ENCODE measurements around the gene TRAIP. TPM values are rescaled to one million over a fixed set of nuclear protein-coding genes. Genes with fewer than 3 reads are reported as not detected.

The TRAIP gene
- total and polyA plus RNA-seq, 12 donors: 0.60 to 6.9 (median 2.2) TPM

DNA sequence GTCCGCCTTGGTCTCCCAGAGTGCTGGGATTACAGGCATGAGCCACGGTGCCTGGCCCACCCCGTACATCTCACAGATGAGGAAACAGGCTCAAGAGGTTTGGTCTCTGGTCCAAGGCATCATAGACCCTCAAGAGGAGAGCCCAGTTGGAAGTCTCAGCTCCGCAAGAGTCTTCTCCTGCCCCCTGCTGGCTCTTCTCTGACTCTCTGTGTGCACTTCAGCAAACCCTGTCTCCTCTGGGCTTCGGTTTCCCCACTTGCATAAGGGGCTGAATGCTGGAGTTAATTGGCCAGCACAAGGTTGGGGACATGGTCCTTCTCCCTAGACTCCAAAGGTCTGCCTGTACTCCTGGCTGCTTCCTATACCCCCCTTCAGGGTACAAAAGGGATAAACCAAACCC, 43.5 kb upstream of the TRAIP start:
- TF ChIP-seq POLR2A (IDR thresholded peaks at IDR 0.05) (no peak), CTCF (IDR thresholded peaks at IDR 0.05) (peak in 2 of 6 experiments; percentile 8 to 14)
- H3K9me3 ChIP-seq (replicated peaks in 1 of 3): no peaks in the 10 kb centered on the region
- H3K36me3 ChIP-seq (replicated peaks in 1 of 2): no peaks in the 10 kb centered on the region
- H3K27ac ChIP-seq: no peak overlapping the region
- intact Hi-C loops (cut with DNase I): loop anchor here in 1 of 2 donors (10.0 kb wide), 1 partner anchor 95 kb away; the partner anchor contains the start of gene INKA1
- no peaks in the 10 kb centered on the region for H3K4me1 ChIP-seq (replicated peaks in 1 of 2)
- 64 to 88% (median 78%) methylated on average over 5 of the region's 5 CpGs for WGBS, 4 donors
- H3K4me3 ChIP-seq: no peak overlapping the region
- peak in 1 of 7 donors; percentile 16 for DNase-seq
- no peaks in the 10 kb centered on the region for H3K27me3 ChIP-seq

GRCh38 chr3:49898991-49899390, 42.6 kb upstream of the TRAIP start:
- intact Hi-C loops (cut with DNase I): no loop called here
- DNase-seq: no peak
- WGBS, 4 donors: 72 to 90% (median 81%) methylated on average over 6 of the region's 6 CpGs

GRCh38 chr3:49896345-49896744, 40.0 kb upstream of the TRAIP start:
- no peak for DNase-seq
- no peaks in the 10 kb centered on the region for H3K36me3 ChIP-seq (replicated peaks in 1 of 2)
- TF ChIP-seq CTCF (IDR thresholded peaks at IDR 0.05) (no peak), POLR2A (IDR thresholded peaks at IDR 0.05) (no peak)
- H3K4me3 ChIP-seq: no peak overlapping the region
- 77 to 90% (median 85%) methylated on average over 2 to 5 of the region's 5 CpGs for WGBS, 4 donors
- H3K9me3 ChIP-seq (replicated peaks in 1 of 3): no peaks in the 10 kb centered on the region
- H3K27me3 ChIP-seq: no peaks in the 10 kb centered on the region
- intact Hi-C loops (cut with DNase I): no loop called here
- no peaks in the 10 kb centered on the region for H3K4me1 ChIP-seq (replicated peaks in 1 of 2)
- no peak overlapping the region for H3K27ac ChIP-seq

More at GRCh38 chr3:49898991-49899390, 42.6 kb upstream of the TRAIP start:
- Histone ChIP-seq H3K27ac (no peak overlapping the region), H3K9me3 (replicated peaks in 1 of 3) (no peaks in the 10 kb centered on the region), H3K27me3 (no peaks in the 10 kb centered on the region), H3K36me3 (replicated peaks in 1 of 2) (no peaks in the 10 kb centered on the region), H3K4me3 (no peak overlapping the region), H3K4me1 (replicated peaks in 1 of 2) (no peaks in the 10 kb centered on the region)
- TF ChIP-seq CTCF (IDR thresholded peaks at IDR 0.05): no peak
- TF ChIP-seq POLR2A (IDR thresholded peaks at IDR 0.05): no peak

DNA sequence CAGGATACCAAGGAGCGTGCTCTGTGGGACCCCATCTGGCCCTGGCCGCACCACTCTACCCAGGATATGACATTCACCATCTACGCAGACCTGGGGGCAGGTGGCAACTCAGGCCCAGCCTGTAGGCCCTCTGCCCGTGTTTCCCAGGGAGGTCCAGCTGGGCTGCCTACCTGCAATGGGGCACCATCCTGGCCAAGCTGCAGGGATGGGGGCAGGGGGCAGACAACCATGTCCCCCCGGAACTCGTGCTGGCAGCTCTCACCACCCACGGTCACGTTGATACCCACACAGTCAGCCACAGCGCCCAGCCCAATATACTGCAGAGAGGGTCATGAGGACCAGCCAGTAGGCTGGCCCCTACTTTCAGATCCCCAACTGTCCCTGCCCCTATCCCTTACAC, 39.4 kb upstream of the TRAIP start:
- TF ChIP-seq CTCF (IDR thresholded peaks at IDR 0.05): no peak
- TF ChIP-seq POLR2A (IDR thresholded peaks at IDR 0.05): no peak
- H3K36me3 ChIP-seq (replicated peaks in 1 of 2): no peaks in the 10 kb centered on the region
- no peaks in the 10 kb centered on the region for H3K27me3 ChIP-seq
- H3K4me1 ChIP-seq (replicated peaks in 1 of 2): no peaks in the 10 kb centered on the region
- no peaks in the 10 kb centered on the region for H3K9me3 ChIP-seq (replicated peaks in 1 of 3)
- intact Hi-C loops (cut with DNase I): no loop called here
- no peak overlapping the region for H3K27ac ChIP-seq
- DNase-seq: no peak
- 87 to 95% (median 92%) methylated on average over 5 to 9 of the region's 9 CpGs; no CpG with 5 or more reads in 1 of the 4 donors for WGBS, 4 donors
- no peak overlapping the region for H3K4me3 ChIP-seq
